Stimulated activated CD4-positive, alpha-beta T cell treated with anti-CD3 and anti-CD28 coated beads, Interleukin-2, amount 100 ng/mL, for 48 hours (primary cell): ENCODE results near the gene NR6A1.
"Not testable (repeated sequence)": the region's sequence is repeated elsewhere in the genome, so short reads cannot be mapped to it uniquely, and the experiment has no call there.

ENCODE experiments used
- DNase-seq, 2 donors: peaks; one replicate each; pipeline ENCODE4 v3.0.0-alpha.2; 2020

NR6A1 gene

DNA sequence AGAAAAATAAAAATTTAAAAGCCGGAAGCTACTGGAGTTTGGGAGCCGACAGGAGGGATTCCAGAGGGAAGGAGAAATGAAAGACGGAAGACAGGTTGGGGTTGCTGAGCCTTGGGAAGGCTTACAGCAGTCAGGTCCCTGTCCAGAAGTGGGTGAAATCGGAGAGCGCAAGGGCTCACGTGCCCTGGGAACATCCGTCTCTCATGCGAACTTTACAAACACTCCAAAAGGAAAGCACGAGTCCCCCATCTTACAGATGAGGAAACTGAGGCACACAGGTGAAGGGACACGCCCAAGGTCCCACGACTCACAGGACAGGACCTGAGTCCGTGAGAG lies 5.5 kb upstream of the NR6A1 start:
- DNase-seq, result no peak

DNA sequence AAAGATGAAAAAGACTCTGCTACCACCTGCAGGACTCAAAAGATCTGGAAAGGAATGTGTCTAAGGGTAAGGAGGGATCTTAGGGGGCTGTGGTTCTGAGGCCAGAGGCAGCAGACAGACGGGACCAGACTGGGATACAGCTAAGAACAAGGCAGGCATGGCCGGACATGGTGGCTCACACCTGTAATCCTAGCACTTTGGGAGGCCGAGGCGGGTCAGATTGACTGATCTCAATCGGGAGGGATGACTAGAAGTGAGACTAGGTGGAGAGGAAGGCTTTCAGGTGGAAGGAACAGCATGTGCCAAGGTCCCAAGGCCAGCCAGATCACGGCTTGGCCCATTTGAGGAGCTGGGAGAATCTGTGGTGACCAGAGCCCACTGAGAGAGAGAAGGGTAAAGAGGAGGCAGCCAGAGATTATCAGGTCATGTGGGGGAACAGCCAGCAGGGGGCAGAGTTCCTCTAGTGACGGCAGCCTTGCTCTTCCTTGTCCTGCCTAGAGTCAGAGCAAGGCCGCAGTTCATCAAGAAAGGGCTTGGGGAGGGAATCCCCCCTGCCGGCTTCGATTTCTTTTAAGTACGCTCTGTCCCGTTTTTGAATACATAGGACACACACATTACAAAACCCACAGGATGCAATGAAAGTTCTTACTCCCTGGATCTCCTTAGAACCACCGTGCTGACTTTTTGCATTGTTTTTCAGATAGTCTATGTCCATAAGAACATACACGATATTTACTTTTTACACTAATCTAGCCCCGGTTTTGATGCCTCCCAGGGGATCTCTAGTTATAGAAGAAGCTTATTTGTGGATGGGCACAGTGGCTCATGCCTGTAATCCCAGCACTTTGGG lies 3.2 kb upstream of the NR6A1 start:
- DNase-seq, result peak; percentile 89 to 90

DNA sequence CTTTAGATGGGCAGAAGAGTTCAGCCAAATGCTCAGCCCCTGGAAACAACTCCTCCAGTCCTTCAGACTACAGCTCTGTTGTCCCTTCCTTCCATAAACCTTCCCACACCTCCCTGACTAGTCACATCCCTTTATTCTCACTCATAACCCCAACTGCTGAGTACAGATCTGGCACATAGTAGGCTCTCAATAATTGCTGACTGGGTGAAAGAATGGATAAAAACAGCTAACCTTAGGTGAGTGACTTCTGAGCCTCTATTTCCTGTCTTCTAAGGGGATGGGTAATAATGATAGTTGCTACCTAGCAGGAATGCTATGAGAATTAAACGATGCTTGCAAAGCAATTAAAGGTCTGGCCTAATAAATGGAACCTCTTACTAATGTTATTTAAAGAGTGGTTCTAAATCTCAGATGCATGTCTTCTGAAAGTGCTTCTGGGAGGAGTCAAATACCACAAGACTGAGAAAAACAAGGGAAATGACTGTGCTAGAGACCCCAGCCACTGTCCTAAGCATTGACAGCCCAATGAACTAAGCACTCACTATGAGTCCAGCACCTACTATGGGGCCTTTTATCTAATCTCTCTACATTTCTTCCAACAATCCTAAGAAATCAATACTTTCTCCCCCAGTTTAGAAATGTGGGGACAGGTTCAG lies 2.5 kb upstream of the NR6A1 start:
- no peak for DNase-seq

DNA sequence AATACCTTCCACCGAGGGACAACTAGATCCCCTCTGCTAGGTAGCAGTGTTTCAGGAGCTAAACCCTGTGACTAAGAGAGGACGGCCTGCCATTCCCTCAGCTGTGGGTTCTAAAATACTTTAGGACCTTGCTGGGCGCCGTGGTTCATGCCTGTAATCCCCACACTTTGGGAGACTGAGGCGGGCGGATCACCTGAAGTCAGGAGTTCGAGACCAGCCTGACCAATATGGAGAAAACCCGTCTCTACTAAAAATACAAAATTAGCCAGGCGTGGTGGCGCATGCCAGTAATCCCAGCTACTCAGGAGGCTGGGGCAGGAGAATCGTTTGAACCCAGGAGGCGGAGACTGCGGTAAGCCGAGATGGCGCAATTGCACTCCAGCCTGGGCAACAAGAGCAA lies 1.8 kb upstream of the NR6A1 start:
- not testable (repeated sequence) for DNase-seq

DNA sequence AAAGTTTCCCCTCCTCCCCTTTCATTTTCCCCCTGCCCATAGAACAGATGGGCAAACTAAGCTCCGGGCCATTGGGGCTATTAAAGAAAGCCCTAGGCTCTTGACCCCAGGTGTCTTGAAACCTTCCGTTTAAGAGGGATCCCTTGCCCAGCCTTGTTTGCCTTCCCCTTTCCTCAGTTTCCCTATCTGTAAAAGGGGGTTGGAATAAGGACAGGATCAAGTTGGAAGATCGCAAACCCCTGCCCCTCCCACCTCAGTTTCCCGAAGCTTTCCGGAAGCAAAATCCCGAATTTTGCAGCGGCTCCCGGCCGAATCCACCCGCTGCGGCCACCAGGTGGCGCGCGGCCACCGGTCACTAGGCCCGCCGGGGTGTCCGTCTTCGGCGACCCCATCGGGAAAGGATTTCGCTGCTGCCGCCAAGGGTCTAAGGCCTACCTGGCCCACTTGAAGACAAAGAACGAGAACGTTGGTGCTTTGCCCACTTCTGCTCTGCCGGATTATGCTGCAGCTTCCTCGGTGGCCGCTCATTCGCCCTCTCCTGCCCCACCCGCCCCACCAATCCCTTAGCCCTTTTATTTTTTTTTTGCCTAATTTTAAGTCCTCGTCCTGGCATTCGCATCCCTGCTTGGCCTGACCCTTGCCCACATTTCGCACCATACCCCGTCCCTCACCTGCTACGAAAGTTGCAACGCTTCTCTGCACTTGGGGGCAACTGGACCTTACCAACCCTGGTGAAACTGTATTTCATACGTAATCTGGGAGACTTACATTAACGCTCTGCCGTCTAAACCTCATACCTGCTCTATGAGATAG lies 962 bp upstream of the NR6A1 start:
- peak; percentile 33 to 43 for DNase-seq

DNA sequence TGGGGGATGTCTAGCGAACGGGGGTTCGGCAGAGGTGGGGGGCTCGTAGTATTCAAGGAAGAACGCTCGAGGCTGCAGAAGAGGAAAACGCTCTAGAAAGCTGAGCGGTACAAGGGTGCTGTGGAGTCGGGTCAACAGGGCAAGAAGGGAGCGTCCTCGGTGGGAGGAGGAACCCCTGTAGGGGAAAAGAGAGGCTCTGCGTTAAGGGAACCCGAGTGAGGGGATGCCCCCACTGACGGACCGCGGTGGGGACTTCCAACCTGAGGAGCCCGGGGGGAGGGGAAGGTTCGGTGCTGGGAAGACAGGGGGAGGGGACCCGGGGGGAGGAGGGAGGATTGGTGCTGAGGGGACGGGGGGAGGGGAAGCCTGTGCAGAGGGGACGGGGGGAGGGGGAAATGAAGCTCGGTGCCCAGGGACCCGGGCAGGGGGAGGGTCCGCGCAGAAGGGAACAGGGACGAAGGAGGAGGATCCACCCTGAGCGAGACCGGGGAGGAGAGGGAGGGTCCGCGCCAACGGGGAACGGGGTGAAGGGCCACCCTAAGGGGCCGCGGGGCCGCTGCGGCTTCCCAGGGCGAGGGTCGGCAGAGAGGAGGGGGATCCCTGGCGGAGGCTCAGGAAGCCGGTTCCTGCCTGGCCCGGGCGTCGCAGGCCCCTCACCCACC lies 621 bp downstream of the NR6A1 start:
- no peak for DNase-seq

DNA sequence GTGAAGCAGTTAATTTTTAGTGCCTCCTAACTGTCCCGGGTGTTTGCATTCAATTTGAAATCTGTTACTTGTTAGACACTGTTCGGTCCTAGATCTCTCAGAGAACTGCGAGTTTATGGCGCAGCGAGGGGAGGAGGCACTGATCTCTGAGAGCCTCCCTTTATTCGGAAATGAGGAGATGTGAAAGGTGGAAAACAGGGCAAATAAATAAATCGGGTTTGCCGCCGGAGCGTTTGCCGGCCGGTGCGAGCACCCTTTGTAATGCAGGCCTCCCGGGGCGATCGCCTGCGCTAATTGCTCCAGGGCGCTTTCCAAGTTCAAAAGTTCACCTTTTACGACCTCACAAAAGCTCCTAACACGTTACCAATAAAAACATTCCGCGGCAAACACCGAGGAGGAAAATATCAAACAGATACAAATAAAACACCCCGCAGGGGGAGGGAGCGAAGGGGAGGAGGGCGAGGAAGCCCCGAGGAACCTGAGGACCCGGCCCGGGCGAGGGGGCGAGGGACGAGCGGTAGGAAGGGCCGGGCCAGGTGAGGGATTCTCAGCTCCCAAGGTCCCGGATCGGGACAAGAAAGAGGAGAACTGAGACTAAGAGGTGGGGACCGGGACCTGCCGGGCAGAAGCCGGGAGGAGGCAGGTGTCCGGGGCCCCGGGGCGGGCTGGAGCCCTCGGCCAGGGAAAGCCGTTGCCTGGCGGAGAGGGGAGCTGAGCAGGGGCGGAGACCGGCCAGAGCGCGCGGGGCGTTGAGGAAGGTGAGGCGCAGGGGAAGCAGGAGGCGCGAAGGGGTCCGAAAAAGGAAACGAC lies 1.4 kb downstream of the NR6A1 start:
- DNase-seq, result peak in 1 of 2 donors; percentile 16

DNA sequence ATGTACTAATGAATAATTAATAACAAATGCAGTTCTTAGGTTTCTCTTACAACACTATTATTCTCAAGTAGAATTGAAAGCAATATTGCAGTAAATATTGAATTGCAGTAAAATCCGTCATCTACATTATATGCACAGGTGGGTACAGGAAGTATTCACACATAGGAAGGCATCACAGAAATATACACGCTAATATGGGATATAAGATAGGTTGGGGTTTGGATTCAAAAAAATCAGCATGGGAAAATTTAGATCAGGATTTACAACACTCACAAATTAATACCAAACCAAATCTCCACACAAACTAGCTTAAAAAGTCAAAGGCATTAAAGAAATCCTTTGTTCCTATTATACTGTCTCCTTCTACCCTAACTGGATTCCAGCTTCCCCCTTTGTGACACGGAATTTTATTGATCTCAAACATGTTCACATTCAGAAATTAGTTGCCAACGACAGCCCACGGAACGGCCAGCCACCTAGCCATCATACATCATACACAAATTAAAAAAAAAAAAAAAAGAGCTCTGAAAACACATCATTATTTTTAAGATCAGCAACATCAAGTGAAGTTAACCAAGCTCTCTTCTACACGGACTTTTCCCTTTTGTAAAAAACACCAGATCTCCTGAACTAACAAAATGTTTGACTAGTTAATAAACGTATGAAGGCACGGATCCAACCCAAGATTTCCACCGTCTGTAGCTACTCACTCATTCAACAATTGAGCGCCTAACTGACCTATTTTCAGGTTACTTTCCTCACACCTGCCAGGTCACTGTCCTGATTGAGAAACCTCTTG lies 2.2 kb downstream of the NR6A1 start:
- DNase-seq, result no peak

DNA sequence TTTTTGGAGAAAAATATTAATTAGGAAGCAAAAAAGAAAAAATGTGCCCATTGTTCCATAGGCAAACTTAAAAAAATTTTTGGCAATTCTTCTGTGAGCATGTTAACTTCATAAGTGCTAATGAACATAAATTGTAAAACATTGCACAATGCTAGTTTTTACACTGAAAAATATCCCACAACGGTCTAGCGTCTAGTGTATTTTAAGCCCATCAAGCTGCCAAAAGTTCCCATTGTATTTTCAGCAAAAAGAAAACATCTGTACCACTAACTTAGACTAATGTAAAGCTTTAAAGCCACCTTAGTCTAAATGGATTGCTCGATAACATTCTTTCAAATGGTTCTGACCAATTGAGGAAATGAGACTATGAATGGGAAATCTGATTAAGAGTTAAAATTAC lies 2.8 kb downstream of the NR6A1 start:
- DNase-seq, result no peak

DNA sequence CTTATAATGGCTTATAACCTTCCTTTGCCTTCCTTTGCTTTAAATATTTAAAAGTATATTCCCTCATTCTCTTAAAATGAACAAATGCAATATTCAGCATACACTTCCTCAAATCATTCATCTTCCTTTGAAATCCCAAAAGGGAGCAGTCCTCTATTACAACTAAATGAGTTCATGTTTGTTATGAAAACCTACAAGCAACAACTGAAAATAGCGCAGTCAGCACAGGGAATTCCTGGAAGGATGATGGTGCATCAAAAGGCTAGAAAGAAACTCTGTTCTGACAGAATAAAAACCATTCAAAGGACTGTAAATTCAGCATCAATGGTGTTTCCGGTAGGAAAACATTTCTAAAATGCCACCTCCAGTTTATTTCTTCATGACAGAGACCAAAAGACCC lies 3.3 kb downstream of the NR6A1 start:
- no peak for DNase-seq

DNA sequence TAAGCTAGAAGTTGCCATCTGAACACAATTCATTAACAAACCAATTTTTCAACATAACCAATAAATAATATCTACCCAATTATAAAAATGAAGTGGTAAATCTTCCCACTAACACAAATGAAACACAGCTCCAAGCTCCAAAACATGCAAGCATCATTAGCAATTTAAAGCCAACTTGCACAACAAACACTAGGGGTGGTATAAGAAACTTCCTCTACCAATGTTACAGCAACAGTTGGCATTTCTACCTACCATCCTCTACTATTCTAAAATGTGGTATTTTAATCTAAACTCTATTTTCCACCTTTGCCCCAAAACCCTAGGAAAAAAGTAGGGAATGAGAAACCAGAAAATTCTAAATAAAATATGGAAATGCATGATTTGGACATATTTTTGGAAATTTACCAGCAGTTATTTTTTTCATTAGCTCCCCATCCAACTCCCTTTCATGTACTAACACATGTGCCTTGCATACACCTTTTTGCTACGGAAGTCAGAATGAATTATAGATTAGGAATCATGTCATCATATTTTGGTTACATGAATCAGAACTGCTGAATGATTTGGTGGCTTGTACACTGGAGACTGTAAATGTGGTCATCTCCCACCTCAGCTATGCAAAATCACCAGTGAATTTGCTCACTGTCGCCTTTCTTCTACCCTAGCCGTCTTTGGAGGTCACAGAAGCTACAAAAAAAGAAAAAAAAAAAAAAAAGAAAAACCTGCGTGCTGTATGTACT lies 4.1 kb downstream of the NR6A1 start:
- no peak for DNase-seq

DNA sequence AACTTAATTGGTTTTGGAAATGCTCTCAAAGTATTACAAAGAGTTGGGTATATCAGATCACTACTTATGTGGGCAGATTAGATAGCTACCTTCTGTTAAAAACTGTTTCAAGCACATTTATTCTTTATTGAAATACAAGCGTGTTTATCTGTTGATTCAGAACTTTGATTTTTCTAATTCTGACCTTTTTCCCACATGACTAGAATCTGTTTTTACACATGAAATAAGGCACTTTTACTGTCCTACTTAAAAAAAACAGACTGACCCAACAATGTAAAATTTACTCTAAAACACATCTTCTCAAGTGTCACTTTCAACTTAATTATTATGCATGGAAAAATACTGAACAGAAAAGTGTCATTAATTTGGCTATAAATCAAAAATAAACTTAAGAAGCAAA lies 4.8 kb downstream of the NR6A1 start:
- no peak for DNase-seq

DNA sequence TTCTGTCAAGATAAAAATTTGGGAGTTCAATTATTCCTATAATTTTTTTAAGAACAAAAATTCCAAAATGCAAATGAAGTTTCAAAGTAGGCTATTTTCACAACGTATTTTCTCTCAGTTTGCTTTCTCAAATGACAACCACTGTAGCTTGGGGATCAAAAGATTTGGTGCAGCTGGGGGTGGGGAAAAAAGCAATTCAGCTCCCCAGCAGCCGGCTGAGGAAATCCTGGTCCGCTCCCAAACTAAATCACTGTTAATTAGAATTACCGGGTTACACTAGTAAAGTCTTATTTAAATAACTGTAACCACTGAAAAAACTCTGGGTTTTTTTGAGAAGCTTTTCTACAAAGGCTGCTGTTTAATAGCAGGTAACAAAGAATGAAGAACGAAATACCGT lies 5.7 kb downstream of the NR6A1 start:
- DNase-seq, result no peak

DNA sequence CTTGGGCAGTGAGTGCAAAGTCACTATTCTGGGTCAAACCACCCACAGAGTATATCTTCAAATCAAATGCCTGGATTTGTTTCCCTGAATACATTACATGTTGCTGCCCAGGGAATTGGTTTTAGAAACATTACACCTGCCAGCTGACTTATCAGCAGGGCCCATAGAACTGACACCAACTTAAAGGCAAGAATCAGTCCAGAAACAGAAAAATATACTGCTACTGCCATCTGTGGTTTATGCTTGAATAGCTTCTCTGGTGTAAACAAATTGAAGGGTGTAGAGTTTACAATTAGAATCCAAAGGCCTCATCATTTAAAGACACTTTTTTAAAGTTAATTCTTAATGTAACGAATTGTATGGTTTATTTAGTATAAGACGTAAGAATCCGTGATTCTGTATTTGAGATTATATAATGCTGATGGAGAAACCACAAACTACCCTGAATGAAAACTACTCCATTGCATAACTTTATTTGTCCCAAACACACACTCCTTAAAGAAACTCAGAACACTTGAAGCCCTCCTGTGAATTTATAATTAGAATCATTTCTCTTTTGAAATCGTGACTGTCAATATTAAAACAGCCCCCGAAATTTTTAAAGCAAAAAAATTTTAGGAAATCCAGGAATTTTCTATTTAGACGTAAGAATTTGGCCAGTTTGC lies 6.2 kb downstream of the NR6A1 start:
- DNase-seq, result no peak

DNA sequence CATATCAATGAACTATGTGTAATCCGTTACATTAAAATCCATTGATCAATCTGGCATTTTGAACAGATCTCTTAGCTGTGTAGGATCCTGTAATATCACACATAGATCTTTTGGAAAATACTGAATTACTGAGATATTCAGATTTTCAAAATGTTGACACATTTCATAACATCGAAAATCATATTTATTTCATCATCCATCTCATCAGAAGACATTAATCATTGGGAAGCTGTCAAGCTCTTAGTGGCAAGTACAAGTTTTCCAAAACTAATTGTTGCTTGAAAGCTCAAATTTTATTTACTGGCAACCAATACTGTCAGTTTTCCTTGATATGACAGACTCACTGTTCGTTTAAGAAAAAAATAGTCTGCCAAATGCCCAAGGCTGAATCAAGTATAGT lies 8.5 kb downstream of the NR6A1 start:
- no peak for DNase-seq

DNA sequence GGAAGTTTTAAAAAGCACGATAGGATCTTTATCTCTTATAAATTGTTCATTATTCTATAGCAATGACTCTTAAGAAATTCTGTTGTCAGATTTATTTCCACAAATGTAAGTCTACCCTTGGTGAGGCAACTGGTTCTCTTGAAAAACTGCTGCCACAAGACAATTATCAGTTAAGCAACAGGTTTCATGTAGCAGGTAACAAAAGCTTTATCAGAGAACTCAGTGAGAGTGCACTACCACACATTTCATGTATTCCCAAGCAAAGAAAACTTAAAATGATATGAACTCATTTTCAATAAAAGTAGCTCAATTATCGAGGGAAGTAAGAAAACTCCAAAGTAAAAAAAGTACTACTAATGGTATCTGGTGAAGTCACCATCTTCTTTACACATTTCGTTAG lies 9.4 kb downstream of the NR6A1 start:
- DNase-seq, result no peak

DNA sequence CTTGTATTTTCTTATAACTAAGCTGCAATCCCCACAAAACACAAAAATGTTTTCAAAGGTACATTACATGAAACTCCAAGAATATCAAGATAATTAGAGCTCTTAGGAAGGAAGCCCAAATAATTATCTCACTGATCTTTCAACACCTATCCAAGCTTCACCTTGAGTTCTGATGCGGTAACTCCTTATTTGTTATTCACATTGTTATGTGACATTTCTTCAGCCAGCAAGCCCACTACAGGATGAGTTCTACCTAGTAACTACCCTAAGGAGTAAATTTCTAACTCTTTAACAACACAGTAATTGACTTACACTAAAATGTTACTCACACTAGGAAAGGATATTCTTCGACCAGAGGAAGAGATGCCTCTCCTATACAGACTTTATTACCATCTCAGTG lies 9.9 kb downstream of the NR6A1 start:
- DNase-seq, result no peak

DNA sequence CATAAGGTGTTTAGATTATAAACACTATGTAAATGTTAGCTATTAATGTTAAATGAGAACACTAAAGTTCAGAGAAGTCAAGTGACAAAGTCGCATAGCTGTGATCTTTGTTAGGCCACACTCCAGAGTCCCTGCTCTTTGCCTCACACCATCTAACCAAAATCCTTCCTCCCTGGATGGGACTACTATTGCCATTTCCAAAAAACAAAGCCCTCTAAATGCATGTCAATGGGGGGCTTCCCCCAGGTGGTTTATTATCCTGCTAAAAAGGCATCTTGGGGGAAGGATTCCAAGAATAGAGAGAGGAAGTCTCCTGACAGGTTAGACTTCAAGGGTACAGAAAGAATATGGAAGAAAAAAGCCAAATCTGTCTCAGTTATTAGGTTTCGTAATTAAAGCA lies 10.4 kb downstream of the NR6A1 start:
- no peak for DNase-seq

DNA sequence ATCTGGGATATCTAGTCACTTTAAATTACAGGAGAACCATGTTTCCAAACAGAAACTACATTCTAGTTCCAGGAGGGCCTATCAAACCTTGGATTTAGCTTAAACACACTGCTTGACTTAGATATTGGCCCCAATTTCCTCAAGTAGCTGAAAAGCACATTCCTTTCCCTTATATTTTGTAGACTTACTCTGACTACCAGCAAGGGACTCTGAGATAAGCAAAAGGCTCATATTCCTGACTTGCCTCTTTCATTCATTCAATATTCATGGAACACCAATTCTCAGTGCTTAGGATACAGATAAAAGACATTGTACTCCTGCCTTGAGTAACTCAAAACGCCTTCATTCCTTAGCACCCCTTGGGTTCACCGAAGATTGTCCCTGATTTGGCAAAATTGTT lies 11.8 kb downstream of the NR6A1 start:
- no peak for DNase-seq

DNA sequence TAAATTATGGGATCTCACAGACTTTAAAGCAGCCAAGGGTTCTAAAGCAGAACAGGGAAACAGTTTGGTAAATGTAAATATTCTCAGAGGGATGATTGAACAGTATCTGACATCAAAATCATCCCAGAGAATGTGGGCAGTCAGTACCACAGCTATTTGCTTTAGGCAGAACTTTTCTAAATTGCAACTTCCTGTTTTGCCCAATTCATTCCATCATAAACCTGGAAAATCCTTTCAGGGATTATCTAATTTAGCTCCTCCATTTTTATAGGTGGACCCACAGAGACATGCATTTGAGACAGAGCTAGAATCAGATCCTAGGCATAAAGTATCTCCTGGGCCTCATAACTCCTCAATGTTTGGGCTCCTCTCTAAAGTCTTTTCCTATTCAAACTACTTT lies 12.4 kb downstream of the NR6A1 start:
- DNase-seq, result no peak
